Neural cell (in vitro differentiated cells): Measurements from ENCODE around the gene TTN. TPM values are rescaled to one million over a fixed set of nuclear protein-coding genes. Genes with fewer than 3 reads are reported as not detected.

Experiments used
- H2AFZ ChIP-seq: fragments of 200-600, 300-800 bp; sonication (generic), shearing (Covaris generic); 2 replicates; pipeline ENCODE4 v1.6.0; 2014; ENCODE audit warnings: low read depth, mild to moderate bottlenecking, antibody characterized with exemption, low read length, moderate library complexity
- H3F3A ChIP-seq: fragments of 200-600 bp; shearing (Covaris generic); 2 replicates; pipeline ENCODE4 v1.6.1; 2016; ENCODE audit warnings: mild to moderate bottlenecking, moderate library complexity, mixed read lengths, antibody characterized with exemption, low read length; ENCODE audit not compliant: insufficient read depth, poor library complexity, severe bottlenecking
- H3K27ac ChIP-seq: fragments of 200-600, 300-800 bp; sonication (generic), shearing (Covaris generic); 2 replicates; pipeline ENCODE4 v1.5.1; 2014; ENCODE audit warnings: mild to moderate bottlenecking, low read length, moderate library complexity
- H3K27me3 ChIP-seq: fragments of 300-800, 200-600 bp; sonication (generic), shearing (Covaris generic); 2 replicates; pipeline ENCODE4 v1.6.0; 2014; ENCODE audit warnings: mild to moderate bottlenecking, low read depth, low read length, moderate library complexity; ENCODE audit not compliant: insufficient read depth
- H3K36me3 ChIP-seq: fragments of 300-800, 200-600 bp; sonication (generic), shearing (Covaris generic); 2 replicates; pipeline ENCODE4 v1.5.1; 2014; ENCODE audit warnings: mild to moderate bottlenecking, antibody characterized with exemption, low read length, moderate library complexity; ENCODE audit not compliant: insufficient read depth
- H3K4me2 ChIP-seq: fragments of 300-800, 200-600 bp; sonication (generic), shearing (Covaris generic); 2 replicates; pipeline ENCODE4 v1.6.0; 2014; ENCODE audit warnings: mild to moderate bottlenecking, low read length
- H3K4me3 ChIP-seq: fragments of 300-800, 200-600 bp; sonication (generic), shearing (Covaris generic); 2 replicates; pipeline ENCODE4 v1.5.1; 2014; ENCODE audit warnings: mild to moderate bottlenecking, low read length, moderate library complexity
- H3K79me2 ChIP-seq: fragments of 200-600 bp; shearing (Covaris generic); replicated peaks from 2 replicates; pipeline ENCODE4 v1.6.0; 2014; ENCODE audit warnings: mild to moderate bottlenecking, low read length, moderate library complexity; ENCODE audit not compliant: insufficient read depth
- H3K9ac ChIP-seq: fragments of 300-800, 200-600 bp; sonication (generic), shearing (Covaris generic); 2 replicates; pipeline ENCODE4 v1.6.1; 2016; ENCODE audit warnings: mild to moderate bottlenecking, low read length, mixed read lengths
- H3K9me2 ChIP-seq: fragments of 200-600 bp; shearing (Covaris generic); 2 replicates; pipeline ENCODE4 v1.6.1; 2016; ENCODE audit warnings: mild to moderate bottlenecking, low read length, mixed read lengths; ENCODE audit not compliant: insufficient read depth
- H3K9me3 ChIP-seq: fragments of 200-600, 300-800 bp; sonication (generic), shearing (Covaris generic); 2 replicates; pipeline ENCODE4 v1.6.1; 2016; ENCODE audit warnings: mild to moderate bottlenecking, mixed run types, low read length, moderate library complexity, mixed read lengths
- H4K20me1 ChIP-seq: fragments of 200-600 bp; shearing (Covaris generic); 2 replicates; pipeline ENCODE4 v1.6.1; 2016; ENCODE audit warnings: mild to moderate bottlenecking, mixed run types; ENCODE audit not compliant: insufficient read depth
- CTCF ChIP-seq: fragments of 450-650 bp; IDR thresholded peaks from 2 replicates; pipeline ENCODE4 v1.5.1; 2014; ENCODE audit warnings: antibody characterized with exemption, mild to moderate bottlenecking, moderate library complexity; ENCODE audit not compliant: poor library complexity, severe bottlenecking
- EP300 ChIP-seq: fragments of 450-650 bp; conservative IDR thresholded peaks from 2 replicates; pipeline ENCODE4 v1.6.1; 2014; ENCODE audit warnings: antibody characterized with exemption, mild to moderate bottlenecking, moderate library complexity; ENCODE audit not compliant: poor library complexity, severe bottlenecking
- EZH2 ChIP-seq: fragments of 200-600, 300-800 bp; shearing (Covaris generic), sonication (generic); IDR thresholded peaks from 2 replicates; pipeline ENCODE4 v1.6.1; 2014; ENCODE audit warnings: antibody characterized with exemption, low read length, borderline replicate concordance, mild to moderate bottlenecking; ENCODE audit not compliant: insufficient read depth, poor library complexity, severe bottlenecking
- MXI1 ChIP-seq: fragments of 450-650 bp; conservative IDR thresholded peaks from 2 replicates; pipeline ENCODE4 v1.6.1; 2014; ENCODE audit warnings: antibody characterized with exemption, mild to moderate bottlenecking; ENCODE audit not compliant: poor library complexity, severe bottlenecking
- POLR2AphosphoS5 ChIP-seq: IDR thresholded peaks from 2 replicates; pipeline ENCODE4 v1.6.1; 2012
- RAD21 ChIP-seq: fragments of 450-650 bp; conservative IDR thresholded peaks from 2 replicates; pipeline ENCODE4 v1.6.1; 2014; ENCODE audit warnings: antibody characterized with exemption, mild to moderate bottlenecking, moderate library complexity
- REST ChIP-seq: IDR thresholded peaks from 2 replicates; pipeline ENCODE4 v1.6.1; 2012; ENCODE audit warnings: borderline replicate concordance
- SMC3 ChIP-seq: fragments of 450-650 bp; conservative IDR thresholded peaks from 2 replicates; pipeline ENCODE4 v1.6.1; 2014; ENCODE audit warnings: antibody characterized with exemption, mild to moderate bottlenecking, moderate library complexity; ENCODE audit not compliant: poor library complexity
- TAF1 ChIP-seq: IDR thresholded peaks from 2 replicates; pipeline ENCODE4 v1.6.1; 2012; ENCODE audit warnings: low read depth
- polyA plus RNA-seq: library from polyadenylated mRNA; depleted of rRNA; stranded (reverse); fragments of >200 nt; gene quantifications from 2 replicates; pipeline ENCODE4 v1.2.3, GENCODE V29; 2014

The TTN gene
- polyA plus RNA-seq, 1 donor from 2014 or later, result 0.10 TPM

- H3K9me3 ChIP-seq, result peaks cover 7% of the 10 kb centered on the region
- TF ChIP-seq TAF1 (no peak), EZH2 (no peak), SMC3 (no peak), MXI1 (no peak), EP300 (no peak), CTCF (no peak), REST (no peak), POLR2AphosphoS5 (no peak), RAD21 (no peak)
- H2AFZ ChIP-seq, result no peak overlapping the region
- H3F3A ChIP-seq, result no peaks in the 10 kb centered on the region
- H3K4me3 ChIP-seq, result no peak overlapping the region
- H3K9ac ChIP-seq, result no peak overlapping the region
- H3K27ac ChIP-seq, result no peak overlapping the region
- H4K20me1 ChIP-seq, result no peaks in the 10 kb centered on the region
- H3K79me2 ChIP-seq, result no peaks in the 10 kb centered on the region
- H3K27me3 ChIP-seq, result no peaks in the 10 kb centered on the region
- H3K9me2 ChIP-seq, result no peaks in the 10 kb centered on the region
- H3K4me2 ChIP-seq, result no peak overlapping the region
- no peaks in the 10 kb centered on the region for H3K36me3 ChIP-seq
Observed at GRCh38 chr2:178550352-178550751, 256.9 kb downstream of the TTN start.

GRCh38 chr2:178542569-178542968 lies 264.7 kb downstream of the TTN start:
- H3K79me2 ChIP-seq, result no peaks in the 10 kb centered on the region
- no peaks in the 10 kb centered on the region for H4K20me1 ChIP-seq

GRCh38 chr2:178542161-178542560 lies 265.1 kb downstream of the TTN start:
- no peak overlapping the region for H3K4me3 ChIP-seq
- TF ChIP-seq EP300, result no peak
- no peak for TF ChIP-seq TAF1
- no peak for TF ChIP-seq SMC3
- TF ChIP-seq RAD21, result no peak
- no peak for TF ChIP-seq MXI1
- TF ChIP-seq CTCF, result no peak
- TF ChIP-seq REST, result no peak
- TF ChIP-seq EZH2, result no peak
- no peak for TF ChIP-seq POLR2AphosphoS5
- no peak overlapping the region for H2AFZ ChIP-seq
- H3K9me2 ChIP-seq, result no peaks in the 10 kb centered on the region
- H3K79me2 ChIP-seq, result no peaks in the 10 kb centered on the region
- no peak overlapping the region for H3K9ac ChIP-seq
- H3K9me3 ChIP-seq, result no peaks in the 10 kb centered on the region
- H4K20me1 ChIP-seq, result no peaks in the 10 kb centered on the region
- no peaks in the 10 kb centered on the region for H3F3A ChIP-seq
- no peak overlapping the region for H3K27ac ChIP-seq
- H3K27me3 ChIP-seq, result no peaks in the 10 kb centered on the region
- peaks cover 9% of the 10 kb centered on the region for H3K36me3 ChIP-seq
- H3K4me2 ChIP-seq, result no peak overlapping the region

More at GRCh38 chr2:178542569-178542968, 264.7 kb downstream of the TTN start:
- H3K27me3 ChIP-seq, result no peaks in the 10 kb centered on the region
- no peaks in the 10 kb centered on the region for H3K9me3 ChIP-seq
- no peak for TF ChIP-seq RAD21
- TF ChIP-seq EP300, result no peak
- TF ChIP-seq SMC3, result no peak
- H3K36me3 ChIP-seq, result peaks cover 9% of the 10 kb centered on the region
- H3F3A ChIP-seq, result no peaks in the 10 kb centered on the region
- no peak overlapping the region for H3K27ac ChIP-seq
- H3K9me2 ChIP-seq, result no peaks in the 10 kb centered on the region
- no peak overlapping the region for H2AFZ ChIP-seq
- H3K4me2 ChIP-seq, result no peak overlapping the region
- H3K4me3 ChIP-seq, result no peak overlapping the region
- H3K9ac ChIP-seq, result no peak overlapping the region
